Measurements from ENCODE around the gene KRTAP5-8. TPM values are rescaled to one million over a fixed set of nuclear protein-coding genes. Genes with fewer than 3 reads are reported as not detected.
"Not testable (repeated sequence)": the region's sequence is repeated elsewhere in the genome, so short reads cannot be mapped to it uniquely, and the experiment has no call there.

The KRTAP5-8 gene
- total RNA-seq, 1 experiment from 2014 or later: not detected

DNA sequence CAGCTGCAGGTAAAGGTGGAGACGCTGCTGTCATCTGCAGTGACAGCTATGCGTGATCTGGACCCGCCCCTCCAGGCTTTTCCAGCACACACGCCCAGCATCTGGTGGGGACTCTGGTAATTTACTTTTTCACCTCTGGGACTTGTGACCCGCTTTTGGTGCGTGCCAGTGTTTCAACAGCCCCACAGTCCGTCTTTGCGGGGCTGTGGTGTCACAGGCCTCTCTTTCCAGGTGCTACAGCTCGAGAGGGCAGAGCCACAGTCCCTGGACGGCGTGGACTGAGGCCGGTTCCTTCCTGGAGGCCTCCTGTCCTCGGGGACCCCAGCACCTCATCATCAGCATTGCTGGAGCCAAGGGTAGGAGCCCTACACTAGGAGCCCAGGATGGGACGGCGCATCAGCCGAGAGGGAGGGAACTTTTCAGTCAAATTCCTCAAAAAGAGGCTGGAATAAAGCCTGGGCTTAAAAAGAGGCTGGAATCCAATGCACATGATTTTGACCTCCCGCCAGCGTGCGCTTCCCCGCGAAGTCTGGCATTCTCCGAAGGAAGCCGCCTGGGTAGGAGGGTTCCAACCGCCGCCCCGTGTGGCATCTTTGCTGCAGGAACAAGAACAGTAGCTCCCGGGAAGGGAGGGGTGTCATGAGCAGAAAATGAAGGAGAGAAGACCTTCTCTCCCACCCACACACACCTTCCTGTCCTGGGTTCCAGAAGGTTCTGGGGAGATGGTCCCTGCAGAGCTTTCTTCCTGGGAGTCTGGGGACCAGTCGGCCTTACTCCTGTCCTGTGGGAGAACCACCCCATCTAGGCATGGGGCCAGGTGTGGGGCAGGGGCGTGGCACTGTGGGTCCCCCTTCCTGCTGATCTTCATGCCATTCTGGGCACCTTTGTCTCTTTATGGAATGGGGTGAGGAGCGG lies 36.5 kb upstream of the KRTAP5-8 start:
- Histone ChIP-seq H3K36me3 (replicated peaks; ENCODE audit: control insufficient read depth, insufficient read depth, low read length) (no peaks in the 10 kb centered on the region; the same call in none of the 2 replicates), H3K4me3 (ENCODE audit: insufficient read depth, low read depth, low read length) (no peak overlapping the region), H3K27me3 (ENCODE audit: control insufficient read depth, insufficient read depth, low read length) (no peaks in the 10 kb centered on the region)
- DNase-seq: no peak

DNA sequence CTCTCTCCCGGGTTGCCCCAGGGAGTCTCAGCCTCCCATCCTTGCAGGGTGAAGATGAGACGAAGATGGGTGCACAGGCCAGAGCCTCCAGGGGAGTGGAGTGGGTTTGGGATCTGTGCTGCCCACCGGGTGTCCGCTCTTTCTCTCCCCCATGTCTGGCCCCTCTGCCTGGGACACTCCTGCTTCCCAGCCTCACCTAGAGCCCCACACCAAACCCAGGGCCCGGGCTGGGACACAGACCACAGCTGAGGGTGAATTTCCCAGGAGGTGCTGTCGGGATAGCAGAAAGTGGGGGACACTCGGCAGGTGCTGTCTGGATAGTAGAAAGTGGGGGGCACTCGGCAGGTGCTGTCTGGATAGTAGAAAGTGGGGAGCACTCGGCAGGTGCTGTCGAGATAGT lies 35.8 kb upstream of the KRTAP5-8 start:
- H3K4me3 ChIP-seq (ENCODE audit: insufficient read depth, low read depth, low read length): no peak overlapping the region
- no peak for DNase-seq
- no peaks in the 10 kb centered on the region for H3K27me3 ChIP-seq (ENCODE audit: control insufficient read depth, insufficient read depth, low read length)
- H3K36me3 ChIP-seq (replicated peaks; ENCODE audit: control insufficient read depth, insufficient read depth, low read length): no peaks in the 10 kb centered on the region; the same call in none of the 2 replicates

DNA sequence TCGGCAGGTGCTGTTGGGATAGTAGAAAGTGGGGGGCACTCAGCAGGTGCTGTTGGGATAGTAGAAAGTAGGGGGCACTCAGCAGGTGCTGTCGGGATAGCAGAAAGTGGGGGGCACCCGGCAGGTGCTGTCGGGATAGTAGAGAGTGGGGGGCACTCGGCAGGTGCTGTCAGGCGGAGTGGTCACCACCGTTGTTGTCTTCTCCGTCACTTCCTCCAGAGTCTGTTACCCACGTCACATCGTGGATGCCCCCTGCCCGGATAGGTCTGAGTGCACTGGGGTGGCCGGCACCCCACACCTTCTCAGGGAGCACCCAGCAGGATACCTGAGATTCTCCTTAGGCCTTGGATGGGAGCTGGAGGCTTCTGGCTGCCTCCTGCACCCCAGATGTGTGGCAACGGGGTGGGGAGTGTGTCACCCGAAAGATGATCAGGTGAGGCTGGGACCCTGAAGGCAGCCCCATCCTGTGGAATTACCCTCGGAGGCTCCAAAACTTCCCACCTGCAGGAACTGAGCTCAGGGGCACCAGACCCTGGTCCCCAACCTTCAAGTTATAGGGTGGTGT lies 34.9 kb upstream of the KRTAP5-8 start:
- Histone ChIP-seq H3K4me3 (ENCODE audit: insufficient read depth, low read depth, low read length) (no peak overlapping the region), H3K36me3 (replicated peaks; ENCODE audit: control insufficient read depth, insufficient read depth, low read length) (no peaks in the 10 kb centered on the region; the same call in none of the 2 replicates), H3K27me3 (ENCODE audit: control insufficient read depth, insufficient read depth, low read length) (no peaks in the 10 kb centered on the region)
- no peak for DNase-seq

DNA sequence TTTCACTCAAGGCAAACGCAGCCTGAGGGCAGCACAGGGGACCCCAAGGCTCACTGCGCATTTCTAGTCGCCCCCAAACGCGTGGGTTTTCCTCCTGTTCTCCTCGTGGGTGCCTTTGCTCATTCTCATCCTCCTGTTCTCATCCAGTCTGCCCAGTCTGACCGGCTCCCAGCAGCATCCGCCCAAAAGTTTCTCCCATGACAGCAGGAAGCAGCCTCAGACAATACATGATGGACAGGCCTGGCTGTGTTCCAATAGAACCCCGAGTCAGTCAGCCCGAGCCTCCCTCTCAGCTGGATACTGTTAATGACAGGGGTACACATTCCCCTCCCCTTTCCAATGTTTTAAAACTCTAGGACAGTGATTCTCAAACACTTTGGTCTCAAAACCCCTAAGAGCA lies 33.3 kb upstream of the KRTAP5-8 start:
- Histone ChIP-seq H3K4me3 (ENCODE audit: insufficient read depth, low read depth, low read length) (no peak overlapping the region), H3K36me3 (replicated peaks; ENCODE audit: control insufficient read depth, insufficient read depth, low read length) (no peaks in the 10 kb centered on the region), H3K27me3 (ENCODE audit: control insufficient read depth, insufficient read depth, low read length) (no peaks in the 10 kb centered on the region)
- peak; percentile 66 for DNase-seq

DNA sequence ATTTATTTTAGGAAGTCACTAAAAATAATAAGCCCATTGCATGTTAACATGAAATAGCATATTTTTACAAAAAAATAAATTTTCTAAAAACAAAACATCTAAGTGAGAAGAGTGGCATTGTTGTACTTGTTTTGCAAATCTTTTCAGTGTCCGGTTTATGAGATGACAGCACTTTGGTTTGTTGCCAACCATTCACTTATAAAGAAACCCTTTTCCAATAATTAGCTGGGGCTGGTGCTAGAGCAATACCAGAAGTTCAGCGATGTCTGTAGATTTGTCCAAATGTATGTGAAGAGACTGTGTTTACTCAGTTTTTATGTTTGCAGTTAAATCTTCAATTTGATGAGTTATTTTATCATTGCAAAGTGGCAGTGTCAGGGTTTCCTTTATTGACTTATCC lies 32.8 kb upstream of the KRTAP5-8 start:
- H3K4me3 ChIP-seq (ENCODE audit: insufficient read depth, low read depth, low read length): no peak overlapping the region

DNA sequence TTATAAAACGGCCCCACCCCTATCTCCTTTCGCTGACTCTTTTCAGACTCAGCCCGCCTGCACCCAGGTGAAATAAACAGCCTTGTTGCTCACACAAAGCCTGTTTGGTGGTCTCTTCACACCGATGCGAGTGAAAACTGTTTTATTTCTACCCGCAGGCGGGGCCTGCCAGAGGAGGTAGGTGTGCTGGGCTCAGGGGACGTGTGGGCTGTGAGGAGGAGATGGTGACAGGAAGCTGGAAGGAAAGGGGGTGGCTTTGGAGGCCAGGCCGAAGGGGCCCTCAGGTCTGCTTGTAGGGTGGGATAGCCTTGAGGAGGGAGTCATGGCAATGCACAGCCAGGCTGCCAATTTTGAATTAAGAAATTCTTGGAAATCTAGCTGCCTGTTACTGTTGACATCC lies 32.0 kb upstream of the KRTAP5-8 start:
- no peak for DNase-seq
- no peak overlapping the region for H3K4me3 ChIP-seq (ENCODE audit: insufficient read depth, low read depth, low read length)
- no peaks in the 10 kb centered on the region for H3K27me3 ChIP-seq (ENCODE audit: control insufficient read depth, insufficient read depth, low read length)
- no peaks in the 10 kb centered on the region for H3K36me3 ChIP-seq (replicated peaks; ENCODE audit: control insufficient read depth, insufficient read depth, low read length)

More for the DNA sequence above, 32.8 kb upstream of the KRTAP5-8 start:
- no peak for DNase-seq
- H3K36me3 ChIP-seq (replicated peaks; ENCODE audit: control insufficient read depth, insufficient read depth, low read length): no peaks in the 10 kb centered on the region
- no peaks in the 10 kb centered on the region for H3K27me3 ChIP-seq (ENCODE audit: control insufficient read depth, insufficient read depth, low read length)

DNA sequence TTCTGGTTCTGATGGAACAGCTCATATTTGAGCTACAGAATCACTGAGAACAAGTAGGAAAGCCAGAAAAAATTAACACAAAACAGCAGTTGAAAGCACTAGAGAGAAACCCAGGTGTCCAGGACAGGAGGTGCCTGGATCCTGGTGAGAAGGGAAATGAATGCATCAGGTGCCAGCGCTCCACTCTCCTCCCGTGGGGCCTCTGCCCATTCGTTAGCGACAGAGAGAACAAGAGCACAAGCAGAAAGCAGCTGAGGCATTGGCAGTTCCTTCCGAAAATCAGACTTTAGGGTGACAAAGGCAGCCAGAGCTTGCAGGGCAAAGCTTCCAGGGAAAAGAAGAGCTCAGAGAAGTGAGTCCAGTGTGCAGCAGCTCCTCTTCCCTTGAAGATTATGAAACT lies 30.7 kb upstream of the KRTAP5-8 start:
- Histone ChIP-seq H3K36me3 (replicated peaks; ENCODE audit: control insufficient read depth, insufficient read depth, low read length) (no peaks in the 10 kb centered on the region), H3K4me3 (ENCODE audit: insufficient read depth, low read depth, low read length) (no peak overlapping the region), H3K27me3 (ENCODE audit: control insufficient read depth, insufficient read depth, low read length) (no peaks in the 10 kb centered on the region)
- no peak for DNase-seq

DNA sequence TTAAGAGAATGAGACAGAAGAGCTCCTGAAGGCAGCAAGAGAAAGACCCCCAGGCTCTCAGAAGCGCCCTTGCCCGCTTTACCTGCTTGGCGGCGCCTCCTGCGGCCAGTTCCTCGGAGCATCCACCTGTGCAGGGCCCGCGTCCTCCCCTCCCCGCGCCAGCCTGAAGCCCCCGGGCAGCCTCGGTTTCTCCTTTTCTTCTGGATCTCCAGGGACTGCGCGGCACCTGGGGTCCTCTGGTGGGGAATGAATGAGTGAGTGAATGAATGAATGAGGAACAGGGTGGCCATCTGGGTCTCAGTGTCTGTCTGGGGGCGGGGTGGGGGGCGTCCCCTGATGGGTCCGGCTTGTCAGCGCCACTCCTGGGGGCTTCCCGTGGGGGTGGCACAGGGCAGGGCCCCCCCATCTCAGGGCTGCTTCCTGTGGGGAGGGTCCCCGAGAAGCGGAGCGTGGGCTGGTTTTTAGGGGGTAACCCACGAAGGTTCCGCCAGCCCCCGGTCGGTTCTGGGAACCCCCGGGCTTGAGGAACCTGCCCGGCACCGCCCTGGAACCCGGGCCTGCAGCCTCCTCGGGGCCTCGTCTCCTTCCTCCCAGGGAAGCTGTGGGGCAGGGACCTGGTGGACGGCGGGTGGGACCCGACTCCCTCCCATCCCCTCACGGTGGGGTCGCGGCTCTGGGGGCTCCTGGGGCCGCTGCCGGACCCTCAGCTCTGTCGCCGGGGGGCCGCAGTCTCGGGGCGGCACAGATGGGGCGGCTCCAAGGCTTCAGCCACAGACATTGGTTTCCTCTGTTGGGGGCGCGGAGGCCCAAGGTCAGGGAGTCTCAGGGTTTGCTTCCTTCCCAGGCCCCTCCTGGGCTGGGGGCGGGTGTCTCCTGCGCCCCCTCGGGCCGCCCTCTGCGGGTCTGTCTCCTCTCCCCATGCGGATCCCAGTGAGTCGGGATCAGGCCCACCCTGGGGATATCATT lies 19.0 kb upstream of the KRTAP5-8 start:
- Histone ChIP-seq H3K36me3 (replicated peaks; ENCODE audit: control insufficient read depth, insufficient read depth, low read length) (no peaks in the 10 kb centered on the region), H3K4me3 (ENCODE audit: insufficient read depth, low read depth, low read length) (no peak overlapping the region), H3K27me3 (ENCODE audit: control insufficient read depth, insufficient read depth, low read length) (no peaks in the 10 kb centered on the region)
- peak; percentile 57 for DNase-seq

DNA sequence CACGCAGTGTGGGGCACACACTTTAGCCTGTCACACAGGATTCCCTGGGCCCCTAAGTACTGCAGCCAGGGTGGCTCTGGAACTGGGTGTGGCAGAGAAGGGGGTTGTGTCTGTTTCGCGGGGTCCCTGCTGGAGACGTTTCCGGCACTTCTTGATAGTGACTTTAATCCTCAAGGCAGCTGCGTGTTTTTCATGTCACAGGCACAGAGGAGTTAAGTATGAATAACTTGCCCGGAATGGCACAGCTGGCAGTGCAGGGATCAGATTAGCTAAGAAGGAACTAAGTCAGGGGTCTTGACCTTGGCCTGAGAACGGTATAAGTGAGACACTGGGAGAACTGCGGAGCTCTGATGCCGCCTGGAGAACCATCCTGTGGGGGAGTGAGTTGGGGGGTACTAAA lies 18.3 kb upstream of the KRTAP5-8 start:
- Histone ChIP-seq H3K36me3 (replicated peaks; ENCODE audit: control insufficient read depth, insufficient read depth, low read length) (no peaks in the 10 kb centered on the region), H3K4me3 (ENCODE audit: insufficient read depth, low read depth, low read length) (no peak overlapping the region), H3K27me3 (ENCODE audit: control insufficient read depth, insufficient read depth, low read length) (no peaks in the 10 kb centered on the region)
- DNase-seq: no peak

DNA sequence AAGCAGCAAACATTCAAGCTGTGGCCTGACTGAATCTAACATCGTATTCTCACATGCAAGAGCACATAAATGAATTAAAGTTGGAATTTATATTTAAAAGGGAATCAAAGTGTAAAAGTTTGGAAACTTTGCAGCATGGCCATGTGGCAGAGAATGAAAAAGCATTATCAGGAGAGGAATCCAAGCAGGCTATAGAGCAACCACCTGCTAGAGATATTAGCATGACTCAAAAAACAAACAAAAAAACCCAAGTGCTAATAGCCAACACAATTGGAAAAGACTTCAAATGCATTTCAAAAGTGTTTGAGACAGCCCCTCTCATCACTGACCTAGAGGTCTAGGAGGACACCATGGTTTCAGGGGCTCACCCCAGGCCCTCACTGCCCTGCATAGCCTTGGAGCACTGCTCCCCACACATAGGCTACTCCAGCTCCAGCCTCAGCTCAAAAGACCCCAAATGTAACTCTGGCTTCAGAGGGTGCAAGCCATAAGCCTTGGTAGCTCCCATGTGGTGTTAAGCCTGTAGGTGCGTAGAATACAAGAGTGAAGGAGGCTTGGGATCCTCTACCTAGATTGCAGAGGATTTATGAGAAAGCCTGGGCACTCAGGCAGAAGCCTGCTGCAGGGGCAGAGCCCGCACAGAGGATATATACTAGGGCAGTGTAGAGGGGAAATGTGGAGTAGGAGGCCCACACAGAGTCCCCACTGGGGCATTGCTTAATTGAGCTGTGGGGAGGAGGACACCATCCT lies 12.5 kb upstream of the KRTAP5-8 start:
- no peaks in the 10 kb centered on the region for H3K36me3 ChIP-seq (replicated peaks; ENCODE audit: control insufficient read depth, insufficient read depth, low read length)
- no peak for DNase-seq
- H3K4me3 ChIP-seq (ENCODE audit: insufficient read depth, low read depth, low read length): no peak overlapping the region
- no peaks in the 10 kb centered on the region for H3K27me3 ChIP-seq (ENCODE audit: control insufficient read depth, insufficient read depth, low read length)

DNA sequence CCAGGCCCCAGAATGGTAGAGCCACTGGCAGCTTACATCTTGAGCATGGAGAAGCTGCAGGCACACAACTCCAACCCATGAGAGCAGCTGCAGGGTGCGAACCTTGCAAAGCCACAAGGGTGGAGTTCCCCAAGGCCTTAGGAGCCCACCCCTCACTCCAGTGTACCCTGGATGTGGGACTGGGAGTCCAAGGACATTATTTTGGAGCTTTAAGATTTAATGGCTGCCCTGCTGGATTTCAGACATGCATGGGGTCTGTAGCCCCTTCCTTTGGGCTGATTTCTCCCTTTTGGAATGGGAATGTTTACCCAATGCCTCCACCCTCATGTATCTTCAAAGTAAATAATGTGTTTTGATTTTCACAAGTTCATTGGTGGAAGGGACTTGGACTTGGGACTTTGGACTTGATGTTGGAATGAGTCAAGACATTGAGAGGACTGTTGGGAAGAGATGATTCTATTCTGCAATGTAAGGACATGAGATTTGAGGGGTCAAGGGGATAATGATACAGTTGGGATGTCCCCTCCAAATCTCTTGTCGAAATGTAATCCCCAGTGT lies 11.8 kb upstream of the KRTAP5-8 start:
- no peaks in the 10 kb centered on the region for H3K36me3 ChIP-seq (replicated peaks; ENCODE audit: control insufficient read depth, insufficient read depth, low read length)
- H3K4me3 ChIP-seq (ENCODE audit: insufficient read depth, low read depth, low read length): no peak overlapping the region
- no peaks in the 10 kb centered on the region for H3K27me3 ChIP-seq (ENCODE audit: control insufficient read depth, insufficient read depth, low read length)
- DNase-seq: no peak

DNA sequence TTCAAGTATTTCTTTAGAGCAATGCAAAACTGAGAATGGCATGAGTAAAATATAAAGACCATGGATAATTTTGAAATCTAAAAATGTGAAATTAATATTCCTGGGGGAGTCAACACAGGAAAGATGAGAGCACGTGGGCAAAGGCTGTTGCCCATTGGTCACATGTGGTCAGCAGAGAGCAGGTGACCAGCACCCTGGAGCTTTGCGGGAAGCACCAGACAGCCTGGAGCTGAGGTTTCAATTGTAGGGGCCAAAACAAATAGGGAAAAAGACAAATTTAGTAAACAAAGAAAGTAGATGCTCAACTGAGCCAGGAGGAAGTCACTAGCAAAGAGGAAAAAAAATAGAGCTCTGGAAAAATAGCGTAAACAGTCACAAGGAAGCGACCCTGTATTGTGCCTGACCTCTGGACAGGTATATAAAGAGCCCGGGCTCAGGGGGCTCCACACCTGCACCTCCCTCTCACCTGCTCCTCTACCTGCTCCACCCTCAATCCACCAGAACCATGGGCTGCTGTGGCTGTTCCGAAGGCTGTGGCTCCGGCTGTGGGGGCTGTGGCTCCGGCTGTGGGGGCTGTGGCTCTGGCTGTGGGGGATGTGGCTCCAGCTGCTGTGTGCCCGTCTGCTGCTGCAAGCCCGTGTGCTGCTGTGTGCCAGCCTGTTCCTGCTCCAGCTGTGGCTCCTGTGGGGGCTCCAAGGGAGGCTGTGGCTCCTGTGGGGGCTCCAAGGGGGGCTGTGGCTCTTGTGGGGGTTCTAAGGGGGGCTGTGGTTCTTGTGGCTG lies 10.8 kb upstream of the KRTAP5-8 start, which contains the start of gene KRTAP5-7:
Gene KRTAP5-7, plus strand, starts transcription at position 472 of the 780 bp plus-strand sequence. Its CDS starts 34 bp downstream, at position 506.
- H3K36me3 ChIP-seq (replicated peaks; ENCODE audit: control insufficient read depth, insufficient read depth, low read length); H3K27me3 ChIP-seq (ENCODE audit: control insufficient read depth, insufficient read depth, low read length); H3K4me3 ChIP-seq (ENCODE audit: insufficient read depth, low read depth, low read length); DNase-seq: not testable (repeated sequence)

DNA sequence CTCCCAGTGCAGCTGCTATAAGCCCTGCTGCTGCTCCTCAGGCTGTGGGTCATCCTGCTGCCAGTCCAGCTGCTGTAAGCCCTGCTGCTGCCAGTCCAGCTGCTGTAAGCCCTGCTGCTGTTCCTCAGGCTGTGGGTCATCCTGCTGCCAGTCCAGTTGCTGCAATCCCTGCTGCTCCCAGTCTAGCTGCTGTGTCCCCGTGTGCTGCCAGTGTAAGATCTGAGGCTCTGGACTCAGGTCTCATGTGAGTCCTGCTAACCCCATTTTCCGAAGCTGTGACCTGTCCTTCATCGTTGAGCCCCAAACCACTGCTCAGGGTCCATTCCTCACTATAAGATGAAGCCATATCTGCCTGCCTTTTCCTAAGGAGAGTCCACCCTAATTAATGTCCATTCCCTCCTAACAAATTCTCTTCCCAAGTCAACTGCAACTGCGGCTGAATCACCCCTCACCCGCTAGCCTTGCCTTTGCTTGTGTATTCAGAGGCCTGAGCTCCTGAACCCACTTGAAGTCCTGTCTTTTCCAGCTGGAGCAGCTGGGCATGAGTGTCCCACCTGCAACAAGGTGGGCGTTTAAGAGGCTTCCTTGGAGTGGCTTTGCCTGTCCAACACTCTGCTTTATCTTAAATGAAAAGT lies 10.1 kb upstream of the KRTAP5-8 start:
- no peak overlapping the region for H3K4me3 ChIP-seq (ENCODE audit: insufficient read depth, low read depth, low read length)
- DNase-seq: no peak
- no peaks in the 10 kb centered on the region; the same call in 1 of the 2 replicates for H3K27me3 ChIP-seq (ENCODE audit: control insufficient read depth, insufficient read depth, low read length)
- no peaks in the 10 kb centered on the region for H3K36me3 ChIP-seq (replicated peaks; ENCODE audit: control insufficient read depth, insufficient read depth, low read length)

All from H7 (cell line).